HEK293 (cell line): Measurements from ENCODE around the gene RETREG2.

Source experiments
- CTCF ChIA-PET: fragments of 350-600 bp; formaldehyde crosslinking; extraction: SDS; loops from one replicate; lab custom pipeline; 2021; ENCODE audit warnings: antibody characterized with exemption; lab: Yijun Ruan, JAX
- POLR2A ChIA-PET: fragments of 300-600 bp; formaldehyde crosslinking; extraction: SDS; loops from one replicate; lab custom pipeline; 2020; ENCODE audit warnings: antibody characterized with exemption, inconsistent platforms; lab: Yijun Ruan, JAX
- H3K27ac ChIP-seq: fragments of 200-500 bp; sonication (Bioruptor generic); 2 replicates; pipeline ENCODE4 v1.5.1; 2014; ENCODE audit warnings: low read depth, low read length, control low read depth, inconsistent platforms; ENCODE audit errors: extremely low read depth
- H3K36me3 ChIP-seq, 2 experiments: fragments of 200-500 bp in 1 of 2; sonication (Bioruptor generic) in 1 of 2; 1 replicate in 1 of 2; 2 replicates in 1 of 2; pipeline ENCODE4 v1.5.1; 2014 to 2017; ENCODE audit warnings: inconsistent platforms in 2 of 2, low read length in 2 of 2; ENCODE audit not compliant: control insufficient read depth in 2 of 2, insufficient read depth in 1 of 2
- H3K4me1 ChIP-seq: fragments of 200-500 bp; sonication (Bioruptor generic); 2 replicates; pipeline ENCODE4 v1.5.1; 2014; ENCODE audit warnings: mild to moderate bottlenecking, low read length, inconsistent platforms; ENCODE audit not compliant: control insufficient read depth, insufficient read depth
- H3K4me3 ChIP-seq: 2 replicates; pipeline ENCODE4 v1.5.1; 2011; ENCODE audit warnings: low read depth, mild to moderate bottlenecking, control low read depth, low read length, moderate library complexity
- H3K9me3 ChIP-seq: fragments of 200-500 bp; sonication (Bioruptor generic); 2 replicates; pipeline ENCODE4 v1.5.1; 2014; ENCODE audit warnings: low read depth, low read length, inconsistent platforms; ENCODE audit not compliant: control insufficient read depth, insufficient read depth
- ATF2 ChIP-seq: fragments of 450-650 bp; formaldehyde crosslinking; IDR thresholded peaks from 2 replicates; pipeline ENCODE4 v1.5.1; 2016; ENCODE audit warnings: missing biosample characterization, missing genetic modification characterization, low read depth
- GLIS2 ChIP-seq: fragments of 450-650 bp; formaldehyde crosslinking; IDR thresholded peaks from 2 replicates; pipeline ENCODE4 v1.5.1; 2016; ENCODE audit warnings: missing biosample characterization, missing genetic modification characterization
- IKZF3 ChIP-seq: fragments of 450-650 bp; IDR thresholded peaks from 2 replicates; pipeline ENCODE4 v1.5.0; 2018; ENCODE audit warnings: missing biosample characterization, mild to moderate bottlenecking, missing genetic modification characterization, moderate library complexity
- KLF16 ChIP-seq: fragments of 450-650 bp; formaldehyde crosslinking; IDR thresholded peaks from 2 replicates; pipeline ENCODE4 v1.5.1; 2017; ENCODE audit warnings: missing biosample characterization, missing genetic modification characterization
- KLF17 ChIP-seq: fragments of 450-650 bp; formaldehyde crosslinking; IDR thresholded peaks from 2 replicates; pipeline ENCODE4 v1.5.1; 2016; ENCODE audit warnings: missing biosample characterization, missing genetic modification characterization
- KLF9 ChIP-seq: fragments of 450-650 bp; formaldehyde crosslinking; IDR thresholded peaks from 2 replicates; pipeline ENCODE4 v1.5.1; 2016; ENCODE audit warnings: missing biosample characterization, missing genetic modification characterization, low read depth
- PBX3 ChIP-seq: sonication (generic); formaldehyde crosslinking; IDR thresholded peaks from 2 replicates; pipeline ENCODE4 v1.8.1; 2022; ENCODE audit warnings: mild to moderate bottlenecking, moderate library complexity, missing genetic modification reagents
- SP3 ChIP-seq: fragments of 450-650 bp; formaldehyde crosslinking; IDR thresholded peaks from 2 replicates; pipeline ENCODE4 v1.5.1; 2016; ENCODE audit warnings: missing biosample characterization, missing genetic modification characterization
- WT1 ChIP-seq: fragments of 450-650 bp; formaldehyde crosslinking; IDR thresholded peaks from 2 replicates; pipeline ENCODE4 v1.5.1; 2016; ENCODE audit warnings: missing biosample characterization, missing genetic modification characterization
- ZBTB17 ChIP-seq: fragments of 450-650 bp; formaldehyde crosslinking; IDR thresholded peaks from 2 replicates; pipeline ENCODE4 v1.5.1; 2016; ENCODE audit warnings: missing biosample characterization, missing genetic modification characterization
- ZBTB8A ChIP-seq: fragments of 450-650 bp; formaldehyde crosslinking; IDR thresholded peaks from 2 replicates; pipeline ENCODE4 v1.5.1; 2016; ENCODE audit warnings: missing biosample characterization, missing genetic modification characterization
- ZNF335 ChIP-seq: fragments of 450-650 bp; formaldehyde crosslinking; conservative IDR thresholded peaks from 2 replicates; pipeline ENCODE4 v1.5.1; 2016; ENCODE audit warnings: missing biosample characterization, missing genetic modification characterization
- ZNF561 ChIP-seq: fragments of 450-650 bp; IDR thresholded peaks from 2 replicates; pipeline ENCODE4 v1.5.1; 2018; ENCODE audit warnings: missing biosample characterization, missing genetic modification characterization, borderline replicate concordance
- ZNF580 ChIP-seq: fragments of 450-650 bp; formaldehyde crosslinking; IDR thresholded peaks from 2 replicates; pipeline ENCODE4 v1.5.1; 2016; ENCODE audit warnings: missing biosample characterization, missing genetic modification characterization
- ZNF670 ChIP-seq: fragments of 450-650 bp; formaldehyde crosslinking; IDR thresholded peaks from 2 replicates; pipeline ENCODE4 v1.5.1; 2016; ENCODE audit warnings: missing biosample characterization, missing genetic modification characterization, low read depth
- ZSCAN30 ChIP-seq: fragments of 450-650 bp; IDR thresholded peaks from 2 replicates; pipeline ENCODE4 v1.5.1; 2018; ENCODE audit warnings: missing biosample characterization, mild to moderate bottlenecking, missing genetic modification characterization, moderate library complexity

The RETREG2 gene

GRCh38 chr2:219206328-219207133 lies 28.5 kb downstream of the RETREG2 start, which contains the start of gene ZFAND2B (continued):
- peak; percentile 75; the same call in 1 of the 2 replicates for TF ChIP-seq PBX3
- no peak for TF ChIP-seq IKZF3
- TF ChIP-seq ZNF561 (tag by site-specific recombination): 0 out of 2 replicates have a peak, but pooled peaks have one; percentile 70
- TF ChIP-seq ATF2 (tag by site-specific recombination): peak; percentile 78
- peak; percentile 21; the same call in 1 of the 2 replicates for TF ChIP-seq ZSCAN30 (tag by site-specific recombination)
- TF ChIP-seq ZNF670 (tag by site-specific recombination): no peak
- 0 out of 2 replicates have a peak, but pooled peaks have one; percentile 9 for TF ChIP-seq WT1
- peak; percentile 61 for TF ChIP-seq ZBTB17 (tag by site-specific recombination)
- TF ChIP-seq ZBTB8A: peak; percentile 88

GRCh38 chr2:219207134-219207883 lies 29.2 kb downstream of the RETREG2 start:
- Histone ChIP-seq H3K36me3 (peaks cover 9 to 46% of the 10 kb centered on the region in 2 experiments; a peak in 2 of 3 replicates), H3K9me3 (no peaks in the 10 kb centered on the region), H3K4me3 (peak overlapping the region; percentile 76), H3K27ac (no peak overlapping the region; the same call in 1 of the 2 replicates)
- ChIA-PET POLR2A (interaction anchor here (0.6 to 2.6 kb wide), 16 partner anchors 11 to 337 kb away, joined by 3 to 42 read pairs (median 6); partner anchors contain the start of genes ABCB6, ANKZF1, ATG9A and CNPPD1), CTCF (interaction anchor here (0.7 to 3.2 kb wide), 5 partner anchors 34 to 499 kb away, joined by 3 to 8 read pairs (median 3); partner anchors contain the start of genes GLB1L and STK16)
- TF ChIP-seq SP3 (tag by site-specific recombination): peak; percentile 26; the same call in 1 of the 2 replicates
- peak; percentile 35; the same call in 1 of the 2 replicates for TF ChIP-seq GLIS2 (tag by site-specific recombination)
- peak; percentile 71 for TF ChIP-seq ZNF335 (tag by site-specific recombination)
- no peak for TF ChIP-seq KLF17
- no peak for TF ChIP-seq ZNF580 (tag by site-specific recombination)
- peak; percentile 27; the same call in 1 of the 2 replicates for TF ChIP-seq KLF9 (tag by site-specific recombination)
- TF ChIP-seq KLF16: peak; percentile 12; the same call in 1 of the 2 replicates
- TF ChIP-seq ZBTB17 (tag by site-specific recombination): peak; percentile 40
- TF ChIP-seq, all 188 proteins: peak for 6
- H3K4me1 ChIP-seq: peaks cover 8% of the 10 kb centered on the region
